GM19351 (cell line): ENCODE data around the gene RECQL5.
A peak's percentile ranks its signal among the peaks of the same experiment; 100 is the strongest.
"Not testable (repeated sequence)": the region's sequence is repeated elsewhere in the genome, so short reads cannot be mapped to it uniquely, and the experiment has no call there.

ENCODE experiments used
- ATAC-seq: cut with Tn5 transposase; IDR thresholded peaks from one replicate; pipeline ENCODE4 v1.9.1; 2021; ENCODE audit warnings: mild to moderate bottlenecking, moderate library complexity; ENCODE audit not compliant: unreplicated experiment

The RECQL5 gene

DNA sequence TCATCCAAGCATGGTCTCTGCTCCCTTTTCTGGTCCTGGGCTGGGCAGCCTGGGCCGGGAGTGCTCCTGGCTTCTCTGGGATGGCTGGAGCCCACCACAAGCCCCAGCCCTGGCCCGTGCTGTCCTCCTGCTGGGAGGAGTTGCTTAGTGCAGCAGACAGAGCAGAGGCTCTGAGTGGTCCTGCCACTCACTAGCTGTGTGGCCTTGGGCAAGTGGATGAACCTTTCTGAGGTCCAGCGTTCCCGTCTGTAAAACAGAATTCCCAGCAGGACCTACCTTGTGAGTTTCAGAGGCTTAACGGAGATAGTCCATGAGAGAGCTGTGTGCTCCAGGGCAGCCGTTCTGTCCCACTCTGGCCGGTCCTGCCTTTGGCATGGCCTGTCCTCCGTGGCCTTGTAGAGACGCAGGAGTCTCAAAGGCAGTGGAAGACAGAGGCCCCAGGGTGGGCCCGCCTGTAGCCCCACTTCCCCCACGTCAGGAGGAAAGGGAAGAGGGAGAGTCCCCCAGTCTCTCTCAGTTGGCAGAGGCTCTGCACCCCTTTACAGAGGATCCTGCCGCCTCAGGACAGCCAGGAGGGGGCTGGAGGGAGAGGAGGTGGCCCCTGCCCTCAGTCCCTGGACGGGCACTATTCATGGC lies 71.6 kb downstream of the RECQL5 start:
- ATAC-seq = no peak

GRCh38 chr17:75594499-75595283 lies 72.3 kb downstream of the RECQL5 start:
- ATAC-seq = no peak

GRCh38 chr17:75593430-75593829 lies 73.5 kb downstream of the RECQL5 start:
- not testable (repeated sequence) for ATAC-seq

GRCh38 chr17:75592348-75593020 lies 74.5 kb downstream of the RECQL5 start:
- ATAC-seq = no peak

DNA sequence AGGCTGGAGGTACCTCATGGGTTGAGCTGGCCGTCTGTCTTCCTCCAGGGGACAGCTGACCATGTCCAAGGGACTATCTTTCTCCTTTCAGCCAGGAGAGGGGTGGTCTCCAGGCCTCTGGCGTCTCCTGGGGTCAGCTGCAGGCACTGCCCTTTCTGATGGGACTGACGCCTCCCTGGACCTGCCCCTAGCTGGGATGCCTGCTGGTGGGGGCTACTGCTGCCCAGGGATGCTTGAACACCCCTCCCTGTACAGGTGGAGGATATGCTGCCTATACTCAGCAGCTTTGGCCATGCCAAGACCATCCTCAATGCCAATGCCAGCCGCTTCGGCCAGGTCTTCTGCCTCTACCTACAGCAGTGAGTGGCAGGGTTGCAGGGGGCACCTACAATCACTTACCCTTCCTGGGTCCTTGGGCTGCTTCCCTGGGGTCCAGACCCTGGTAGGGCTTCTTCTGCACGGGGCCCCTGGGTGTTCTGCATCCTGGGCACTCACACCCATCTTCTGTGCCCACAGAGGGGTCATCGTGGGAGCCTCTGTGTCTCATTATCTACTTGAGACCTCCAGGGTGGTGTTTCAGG lies 75.1 kb downstream of the RECQL5 start:
- ATAC-seq = no peak

DNA sequence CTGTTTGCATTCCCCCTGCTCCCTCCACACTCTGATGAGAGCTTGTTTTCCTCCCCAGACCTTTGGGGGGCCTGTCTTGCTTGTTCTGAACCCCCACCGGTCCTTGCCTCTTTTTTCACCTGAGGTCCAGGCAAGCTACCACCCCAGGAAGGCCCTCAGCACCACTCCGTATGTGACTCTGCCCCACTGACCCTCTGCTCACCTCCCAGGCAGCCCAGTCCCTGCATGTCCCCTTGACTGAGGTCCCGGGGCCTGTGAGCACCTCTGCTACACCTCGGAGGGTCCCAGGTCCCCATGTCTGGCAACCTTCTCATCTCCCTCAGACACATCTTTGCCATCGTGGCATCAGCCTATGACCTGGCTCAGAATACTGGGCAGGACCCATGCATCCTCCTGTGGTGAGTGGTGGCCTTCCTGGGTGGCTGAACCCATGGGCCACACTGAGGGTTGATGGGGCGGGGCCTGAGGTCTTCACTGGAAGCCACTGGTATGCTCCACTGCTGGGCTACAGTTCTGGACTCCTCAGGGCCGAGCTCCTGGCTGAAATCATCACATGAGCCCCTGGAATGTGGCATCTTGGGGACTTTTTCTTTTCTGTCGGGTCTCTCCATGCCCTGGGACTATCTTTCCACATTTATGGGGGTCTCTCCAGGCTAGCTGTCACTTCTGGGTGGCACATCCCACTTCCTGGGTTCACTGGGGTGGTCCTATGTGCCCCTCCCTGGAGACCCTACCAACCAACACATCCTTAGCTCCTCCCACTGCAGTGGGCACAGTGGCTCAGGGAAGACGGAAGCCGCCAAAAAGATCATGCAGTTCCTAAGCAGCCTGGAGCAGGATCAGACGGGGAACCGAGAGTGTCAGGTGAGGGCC lies 75.9 kb downstream of the RECQL5 start:
- ATAC-seq = no peak

DNA sequence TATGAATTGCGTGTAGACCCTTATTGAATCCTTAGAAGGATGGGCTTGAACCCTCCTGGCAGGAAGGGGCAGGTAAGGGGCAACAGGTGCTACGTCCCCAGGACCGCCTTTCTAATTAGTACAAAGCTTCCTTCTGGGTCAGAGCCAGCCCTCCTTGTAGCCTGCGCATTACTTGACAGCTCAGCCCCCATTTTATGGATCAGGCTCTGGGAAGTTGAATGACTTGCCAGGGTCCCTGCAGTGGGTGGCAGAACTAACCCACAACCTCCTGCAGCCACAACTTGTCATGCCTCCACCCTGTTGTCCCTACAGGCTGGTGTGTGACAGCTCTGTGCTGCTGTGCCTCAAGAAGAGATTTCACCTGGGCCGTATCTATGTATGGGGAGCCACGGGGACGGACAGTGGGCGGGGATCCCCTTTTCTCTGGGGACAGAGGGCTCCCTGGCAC lies 76.6 kb downstream of the RECQL5 start:
- no peak for ATAC-seq

DNA sequence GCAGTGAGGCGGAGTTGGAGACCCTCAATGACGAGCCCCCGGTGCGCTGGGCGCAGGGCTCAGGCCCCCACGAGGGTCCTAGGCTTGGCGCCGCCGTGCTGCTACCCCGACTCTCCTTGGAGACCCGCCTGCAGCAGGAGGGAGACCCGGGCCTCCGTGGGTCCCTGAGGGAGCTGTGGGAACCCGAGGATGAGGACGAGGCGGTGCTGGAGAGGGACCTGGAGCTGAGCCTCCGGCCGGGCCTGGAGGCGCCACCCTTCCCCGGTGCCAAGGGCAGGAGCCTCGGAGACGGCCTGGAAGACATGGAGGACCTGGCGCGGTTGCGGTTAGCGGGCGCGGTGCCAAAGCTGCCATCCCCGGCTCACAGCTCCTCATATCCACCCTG lies 77.0 kb downstream of the RECQL5 start:
- no peak for ATAC-seq

- peak; percentile 72 for ATAC-seq
These were observed 77.7 kb downstream of the RECQL5 start for GRCh38 chr17:75589012-75589918.

GRCh38 chr17:75588596-75589011 lies 78.3 kb downstream of the RECQL5 start:
- ATAC-seq = peak; percentile 14

GRCh38 chr17:75587675-75588595 lies 79.0 kb downstream of the RECQL5 start, which contains the start of gene MYO15B:
Gene MYO15B (plus strand): TSS chr17:75587800. CDS start chr17:75588058, 258 bp downstream.
- ATAC-seq = no peak

DNA sequence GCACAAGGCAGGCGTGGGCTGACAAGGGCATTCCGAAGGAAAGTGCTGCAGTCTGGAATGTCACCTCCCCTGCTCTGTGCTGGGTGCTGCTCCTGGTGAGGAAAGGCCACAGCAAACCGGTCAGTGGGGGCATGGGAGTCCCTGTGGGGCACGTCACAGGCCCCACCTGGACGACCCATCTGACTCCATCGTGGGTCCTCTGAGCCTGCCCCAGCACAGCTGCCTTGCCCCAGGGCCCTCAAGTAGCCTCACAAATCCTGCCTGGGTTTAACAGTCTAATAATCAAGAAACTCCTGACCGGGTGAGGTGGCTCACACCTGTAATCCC lies 82.1 kb downstream of the RECQL5 start:
- ATAC-seq = no peak

- ATAC-seq = not testable (repeated sequence)
These were observed 83.8 kb downstream of the RECQL5 start for GRCh38 chr17:75583197-75583596.

GRCh38 chr17:75581121-75581725 lies 85.7 kb downstream of the RECQL5 start:
- not testable (repeated sequence) for ATAC-seq
